ENCODE data around the gene EFHC1.

EFHC1 gene

GRCh38 chr6:52555518-52556233 lies 135.5 kb downstream of the EFHC1 start:
- DNase-seq (ENCODE audit: low spot score), result no peak

GRCh38 chr6:52557389-52558265 lies 137.5 kb downstream of the EFHC1 start:
- no peak for DNase-seq (ENCODE audit: low spot score)

- no peak for DNase-seq (ENCODE audit: low spot score)
Measured at GRCh38 chr6:52558266-52559000, 138.3 kb downstream of the EFHC1 start.

GRCh38 chr6:52560462-52560861 lies 140.3 kb downstream of the EFHC1 start:
- DNase-seq (ENCODE audit: low spot score), result no peak

- DNase-seq (ENCODE audit: low spot score), result no peak
Measured at GRCh38 chr6:52562911-52563310, 142.8 kb downstream of the EFHC1 start.

DNA sequence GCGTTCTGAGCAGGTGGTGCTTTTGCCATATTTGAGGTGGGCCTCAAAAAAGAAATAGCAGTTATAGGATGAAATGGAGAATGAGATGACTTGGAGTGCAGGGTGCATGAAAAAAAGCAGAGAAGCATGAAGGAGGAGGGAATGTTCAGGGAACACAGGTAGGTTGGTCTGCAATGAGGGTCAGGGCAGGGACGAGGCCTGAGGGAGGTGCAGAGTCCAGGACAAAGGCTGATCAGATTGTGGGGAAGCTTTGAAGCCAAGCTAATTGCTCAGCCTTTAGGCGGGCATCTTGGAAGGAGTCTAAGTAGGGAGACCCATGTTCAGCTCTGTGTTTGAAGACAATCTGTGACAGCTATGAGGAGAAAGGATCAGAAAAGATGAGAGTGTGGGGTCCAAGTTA lies 144.7 kb downstream of the EFHC1 start:
- no peak for DNase-seq (ENCODE audit: low spot score)

DNA sequence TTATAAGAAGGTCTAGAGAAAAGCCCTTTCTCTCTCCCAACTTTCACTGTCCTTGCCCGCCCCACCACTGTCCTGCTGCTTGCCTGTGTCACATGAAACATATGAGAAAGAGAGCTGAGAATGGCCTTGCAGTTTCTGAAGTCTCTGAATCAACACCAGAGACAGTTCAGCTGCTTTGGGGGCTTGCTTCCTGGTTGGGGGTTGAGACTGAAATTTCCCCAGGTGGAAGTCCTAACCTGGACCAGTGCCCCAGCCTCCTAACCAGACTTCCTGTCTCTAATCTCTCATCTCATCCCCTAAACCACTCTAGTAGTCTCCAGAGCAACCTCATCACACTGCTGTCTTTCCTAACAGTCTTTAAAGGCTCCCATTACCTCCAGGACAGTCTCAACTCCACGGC lies 146.1 kb downstream of the EFHC1 start:
- no peak for DNase-seq (ENCODE audit: low spot score)

GRCh38 chr6:52566853-52567279 lies 146.7 kb downstream of the EFHC1 start:
- no peak for DNase-seq (ENCODE audit: low spot score)

- DNase-seq (ENCODE audit: low spot score), result no peak
Measured at GRCh38 chr6:52568320-52568719, 148.2 kb downstream of the EFHC1 start.

DNA sequence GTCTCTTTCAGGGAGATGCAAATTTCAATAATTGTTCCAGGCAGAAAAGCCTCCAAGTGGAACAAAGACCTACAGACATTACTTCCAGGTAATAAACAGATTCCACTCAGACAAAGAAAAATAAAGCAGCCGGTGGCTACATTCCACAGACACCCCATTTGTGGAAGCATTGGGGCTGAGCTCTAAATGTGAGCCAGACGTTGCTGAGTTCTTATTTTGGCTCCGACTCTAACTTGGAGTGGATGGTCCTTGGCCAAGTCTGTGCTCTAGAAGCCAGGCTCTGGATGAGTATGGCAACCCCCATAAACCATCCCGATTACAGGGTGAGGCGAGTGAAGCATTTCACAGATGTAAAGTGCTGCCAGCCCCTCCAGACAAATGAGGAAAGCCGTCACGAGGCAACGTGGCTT lies 150.2 kb downstream of the EFHC1 start:
- DNase-seq (ENCODE audit: low spot score), result no peak

- no peak for DNase-seq (ENCODE audit: low spot score)
Measured at GRCh38 chr6:52571099-52571755, 151.1 kb downstream of the EFHC1 start.

- DNase-seq (ENCODE audit: low spot score), result no peak
Measured at GRCh38 chr6:52572536-52572935, 152.4 kb downstream of the EFHC1 start.

DNA sequence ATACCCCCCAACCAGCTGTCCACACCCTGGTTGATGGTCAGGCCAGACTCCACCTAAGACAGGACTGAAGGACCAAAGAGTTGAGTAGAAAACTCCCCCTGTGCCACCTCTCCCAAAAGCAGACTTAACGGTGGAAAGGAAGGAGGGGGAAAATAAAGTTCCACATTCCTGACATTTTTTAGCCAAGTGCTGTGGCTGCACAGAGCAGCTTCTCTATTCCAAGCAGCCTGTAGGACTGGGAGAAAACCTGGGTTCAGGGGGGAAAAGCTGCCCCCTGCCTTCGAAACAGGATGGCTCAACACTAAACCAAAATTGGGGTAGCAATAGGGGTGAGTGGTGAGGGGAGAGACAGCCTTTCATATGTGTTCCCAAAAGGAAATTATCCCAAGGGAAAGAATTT lies 153.2 kb downstream of the EFHC1 start:
- no peak for DNase-seq (ENCODE audit: low spot score)

All from CD4-positive, alpha-beta T cell treated with Interleukin-15 for 4 hours (primary cell).